Measurements from ENCODE around the gene NMNAT3.

Gene NMNAT3

DNA sequence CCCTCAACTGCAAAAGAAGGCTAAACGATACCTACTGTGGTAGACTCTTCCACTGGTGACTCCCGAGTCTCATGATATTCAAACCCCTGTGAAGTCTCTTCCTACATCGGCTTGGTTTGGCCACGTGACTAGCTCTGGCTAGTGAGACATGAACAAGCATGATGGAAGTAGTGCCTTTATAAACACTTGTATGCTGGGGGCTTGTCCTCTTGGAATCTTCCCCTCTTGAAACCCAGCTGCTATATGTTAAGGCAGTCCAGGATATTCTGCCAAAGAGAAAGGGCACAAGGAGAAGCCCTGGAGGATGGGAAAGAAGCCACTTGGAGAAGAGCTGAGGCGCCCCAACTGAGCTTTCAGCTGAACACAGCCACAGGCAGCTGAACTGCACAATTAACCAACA lies 154.6 kb downstream of the NMNAT3 start:
- DNase-seq (ENCODE audit: low read depth in 4 of 4, low spot score in 1 of 4): no peak

DNA sequence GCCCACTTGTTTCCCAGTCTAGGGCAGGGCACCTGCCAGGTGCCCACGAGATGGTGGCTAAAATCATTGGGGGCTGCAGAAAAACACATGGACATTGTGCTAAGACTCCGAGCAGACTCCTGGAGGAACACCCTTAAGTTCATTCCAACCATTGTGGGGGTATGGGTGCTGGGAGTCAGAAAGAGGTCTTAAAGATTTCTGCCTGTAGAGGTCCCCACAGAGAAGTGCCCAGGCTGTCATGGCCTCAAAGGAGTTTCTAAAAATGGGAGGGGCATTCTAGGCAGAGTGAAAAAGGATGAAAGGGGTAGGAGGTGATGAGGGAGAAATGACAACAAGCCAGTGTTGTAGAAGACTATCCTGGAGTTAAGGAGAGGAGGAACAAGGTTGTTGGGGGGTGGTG lies 155.4 kb downstream of the NMNAT3 start:
- DNase-seq (ENCODE audit: low read depth in 4 of 4, low spot score in 1 of 4): no peak

DNA sequence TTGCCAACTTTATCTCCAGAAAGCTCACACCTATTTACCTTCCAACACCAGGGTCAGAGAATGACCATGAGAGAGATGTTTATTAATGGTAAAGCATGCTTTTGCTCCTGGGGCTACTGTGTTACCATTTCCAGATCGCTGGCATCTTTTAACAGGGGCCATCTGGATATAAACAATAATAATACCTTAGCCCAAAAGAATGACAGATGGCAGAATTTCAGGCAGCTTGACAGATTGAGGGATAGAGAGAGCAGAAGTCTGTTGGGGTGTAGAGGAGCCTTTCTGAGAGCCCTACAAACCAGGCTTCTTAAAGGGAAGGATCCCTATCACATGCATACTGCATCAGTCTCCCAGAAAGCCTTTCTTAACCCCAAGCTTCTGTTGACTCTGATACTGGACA lies 156.0 kb downstream of the NMNAT3 start:
- no peak for DNase-seq (ENCODE audit: low read depth in 4 of 4, low spot score in 1 of 4)

DNA sequence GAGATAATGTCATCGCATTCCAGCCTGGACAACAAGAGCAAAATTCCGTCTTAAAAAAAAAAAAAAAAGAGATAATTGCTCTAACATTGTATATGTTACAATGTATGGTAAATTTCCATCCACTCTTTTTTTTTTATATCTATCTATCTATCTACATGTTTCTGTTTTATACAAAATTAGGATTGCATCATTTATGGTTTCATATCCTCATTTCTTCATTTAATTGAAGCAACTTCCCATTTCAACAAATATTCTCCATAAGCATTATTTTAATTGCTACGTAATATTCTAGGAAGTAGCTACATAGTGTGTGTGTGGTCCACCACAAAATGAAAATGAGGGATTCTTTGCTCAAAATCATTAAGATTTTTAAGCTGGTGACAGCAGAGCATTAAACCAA lies 156.6 kb downstream of the NMNAT3 start:
- no peak for DNase-seq (ENCODE audit: low read depth in 4 of 4, low spot score in 1 of 4)

DNA sequence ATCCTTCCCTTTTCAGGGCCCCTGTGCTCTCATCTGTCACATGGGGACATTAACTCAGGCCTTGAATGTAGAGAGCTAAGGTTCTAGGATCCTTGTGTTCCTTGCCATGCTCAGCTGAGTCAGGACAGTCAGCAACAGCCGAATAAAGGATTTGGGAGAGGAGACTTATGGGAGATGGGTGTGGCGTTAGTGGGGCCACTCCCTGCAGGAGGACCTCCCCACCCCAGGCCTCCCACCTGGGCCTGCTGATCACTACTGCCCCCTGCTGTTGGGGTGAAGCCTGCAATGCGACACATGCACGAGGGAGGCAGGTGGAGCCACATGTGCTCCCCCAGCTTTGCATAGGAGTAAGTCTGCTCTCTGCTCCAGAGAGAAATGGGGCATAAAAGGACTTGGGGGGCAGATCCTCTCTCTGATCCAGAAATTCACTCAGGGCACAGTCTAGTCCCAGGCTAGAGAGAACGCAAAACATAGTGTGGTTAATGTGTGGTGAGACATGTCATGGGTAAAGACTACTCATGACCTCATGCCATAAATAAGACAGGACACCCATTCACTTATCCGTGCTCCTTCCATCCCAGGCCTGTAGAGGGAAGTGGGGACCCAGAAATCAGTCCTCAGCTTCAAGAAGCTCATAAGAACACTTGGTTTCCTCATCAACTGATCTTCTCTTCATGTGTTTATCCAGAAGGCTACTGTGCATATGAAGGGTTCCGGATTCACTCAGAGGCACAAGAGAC lies 157.6 kb downstream of the NMNAT3 start:
- no peak for DNase-seq (ENCODE audit: low read depth in 4 of 4, low spot score in 1 of 4)

DNA sequence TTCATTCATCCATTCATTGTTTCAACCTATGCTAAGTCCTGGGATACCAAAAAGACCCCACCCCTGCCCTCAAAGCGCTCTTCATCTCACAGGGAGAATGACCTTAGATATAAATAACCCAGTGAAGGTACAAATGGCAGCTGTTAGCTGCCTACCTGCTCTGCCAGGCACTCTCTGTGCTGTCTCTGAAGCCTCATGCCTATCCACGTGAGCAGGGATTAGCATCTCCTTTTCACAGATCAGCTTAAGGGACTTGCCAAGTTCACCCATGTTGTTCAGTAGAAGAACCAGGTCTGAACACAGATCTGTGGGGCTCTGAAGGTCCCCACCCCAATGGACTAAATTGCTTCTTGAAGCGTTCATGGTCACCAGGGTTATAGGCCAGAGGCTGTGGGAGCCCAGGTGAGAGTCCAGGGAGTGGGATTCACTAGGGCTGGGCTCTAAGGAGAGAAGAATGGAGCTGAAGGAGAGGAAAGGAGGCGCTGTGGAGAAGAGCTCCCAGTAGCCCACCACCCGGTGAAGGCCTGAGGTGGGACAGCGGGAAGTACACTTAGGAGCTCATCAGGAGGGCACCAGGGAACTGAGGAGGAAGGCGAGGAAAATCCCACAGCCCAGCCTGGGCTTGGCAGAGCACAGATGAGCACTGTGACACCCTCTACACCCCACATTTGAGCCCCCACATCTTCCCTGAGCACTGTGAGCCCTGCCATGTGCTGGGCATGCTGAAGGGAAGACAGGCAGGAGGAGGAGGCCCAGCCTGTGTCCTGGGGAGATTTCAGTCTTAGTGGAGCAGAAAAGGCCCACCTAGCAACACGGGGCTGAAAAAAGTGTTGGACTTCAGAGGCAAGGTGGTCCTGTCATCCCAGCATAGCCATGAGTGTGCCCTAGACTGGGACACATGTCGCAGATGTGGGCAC lies 158.6 kb downstream of the NMNAT3 start:
- DNase-seq (ENCODE audit: low read depth in 4 of 4, low spot score in 1 of 4): no peak

DNA sequence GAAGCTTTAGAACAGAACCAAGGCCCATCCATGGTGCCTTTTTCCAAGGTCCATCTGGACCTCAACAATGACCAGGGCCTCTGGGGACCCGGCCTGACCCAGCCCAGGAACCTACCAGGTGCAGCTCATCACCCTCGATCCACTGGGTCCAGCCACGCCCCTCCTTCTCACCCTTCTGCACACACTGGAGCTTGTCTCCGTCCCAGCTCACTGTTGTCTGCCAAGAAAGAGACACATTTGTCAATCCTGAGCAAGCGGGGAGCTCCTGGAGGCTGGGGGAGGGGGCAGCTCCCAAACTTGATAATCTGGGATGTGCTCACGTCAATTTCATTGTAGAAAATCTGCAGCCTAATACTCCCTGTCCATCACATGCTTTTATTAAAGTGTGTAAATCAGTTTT lies 159.5 kb downstream of the NMNAT3 start:
- DNase-seq (ENCODE audit: low read depth in 4 of 4, low spot score in 1 of 4): no peak

DNA sequence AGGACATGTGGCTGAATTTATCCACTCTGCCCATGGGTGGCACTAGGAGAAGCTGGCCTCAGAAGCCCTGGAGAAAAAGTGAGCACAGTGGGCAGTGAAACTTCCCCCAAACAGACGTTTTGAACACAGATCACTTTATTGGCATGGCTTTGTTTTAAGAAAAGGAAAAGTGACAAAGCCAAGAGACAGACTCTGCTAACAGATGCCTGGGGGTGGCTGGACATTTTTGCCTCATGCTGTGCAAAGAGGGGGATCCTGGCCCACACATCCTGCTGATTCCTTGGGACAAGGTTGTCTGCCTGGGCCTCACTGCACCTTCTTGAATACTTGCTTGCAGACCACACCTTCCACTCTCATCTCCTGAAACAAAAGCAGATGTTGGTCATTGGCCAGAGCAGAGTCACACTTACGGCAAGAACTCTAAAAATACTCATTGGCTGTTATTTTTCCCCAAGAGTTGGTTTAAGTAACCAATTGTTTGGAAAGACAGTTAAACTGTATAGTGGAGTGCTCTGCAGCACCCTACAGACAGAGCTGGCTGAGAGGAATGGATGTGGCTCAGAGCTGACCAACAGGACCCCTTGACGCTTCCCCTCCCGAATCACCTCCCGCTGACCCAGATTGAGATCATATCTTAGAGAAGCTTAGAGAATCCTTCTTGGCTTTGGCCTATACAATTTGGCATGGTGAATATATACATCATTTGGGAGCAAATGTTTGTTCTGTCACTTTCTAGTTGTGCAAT lies 160.3 kb downstream of the NMNAT3 start:
- DNase-seq (ENCODE audit: low read depth in 4 of 4, low spot score in 1 of 4): no peak

DNA sequence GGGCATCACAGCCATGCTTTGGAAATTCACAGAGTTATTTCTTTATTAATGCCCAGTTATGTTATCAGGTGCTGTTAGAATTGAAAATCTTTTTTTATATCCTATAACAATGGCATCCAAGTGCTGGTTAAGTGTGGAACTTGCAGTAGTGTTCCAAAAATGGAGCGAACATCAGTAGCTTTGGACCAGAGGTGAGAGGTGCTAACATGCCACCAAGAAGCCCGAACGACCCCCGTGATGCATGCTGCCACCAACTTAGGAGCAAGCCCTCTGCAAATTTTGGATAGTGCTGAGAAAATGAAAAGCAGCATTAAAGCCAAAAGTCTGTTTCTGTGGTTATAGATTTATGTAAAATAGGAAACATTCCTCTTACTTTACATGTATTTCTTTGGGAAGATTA lies 163.0 kb downstream of the NMNAT3 start:
- no peak for DNase-seq (ENCODE audit: low read depth in 4 of 4, low spot score in 1 of 4)
